Caco-2 (cell line): ENCODE data around the gene OXER1. TPM values are rescaled to one million over a fixed set of nuclear protein-coding genes. Genes with fewer than 3 reads are reported as not detected.

ENCODE experiments used
- BruUV-seq: library from RNA; stranded (reverse); fragments of 400-500 nt; replicated peaks from 2 replicates; lab custom pipeline; 2021; lab: Mats Ljungman, UMichigan
- CTCF ChIA-PET: fragments of 300-600 bp; sonication (Branson Sonifier 250); formaldehyde crosslinking; loops from one replicate; lab custom pipeline; 2022; ENCODE audit warnings: antibody characterized with exemption; lab: Charles Lee
- POLR2A ChIA-PET: fragments of 300-600 bp; sonication (Branson Sonifier 250); formaldehyde crosslinking; loops from one replicate; lab custom pipeline; 2022; ENCODE audit warnings: antibody characterized with exemption; lab: Charles Lee
- DNase-seq, 2 experiments: peaks; one replicate each; pipeline versions ENCODE4 v3.0.0 to v3.0.0-alpha.2; 2020 to 2022
- H3K27me3 ChIP-seq: replicated peaks from 2 replicates; pipeline ENCODE4 v1.6.0; 2011; ENCODE audit warnings: low read length; ENCODE audit not compliant: control insufficient read depth, insufficient read depth
- H3K36me3 ChIP-seq: 2 replicates; pipeline ENCODE4 v1.5.1; 2011; ENCODE audit warnings: low read length; ENCODE audit not compliant: control insufficient read depth, insufficient read depth
- H3K4me1 ChIP-seq: fragments of 250-450 bp; sonication (Bioruptor Pico); 2 replicates; pipeline ENCODE4 v1.5.1; 2020; ENCODE audit warnings: mild to moderate bottlenecking
- H3K4me3 ChIP-seq: 2 replicates; pipeline ENCODE4 v1.5.1; 2011; ENCODE audit warnings: low read depth, mild to moderate bottlenecking, control low read depth, low read length
- H3K9me3 ChIP-seq: fragments of 250-450 bp; sonication (Bioruptor Pico); 2 replicates; pipeline ENCODE4 v1.5.1; 2020; ENCODE audit warnings: mild to moderate bottlenecking, moderate library complexity
- H3K27ac Mint-ChIP-seq: one replicate; pipeline ENCODE4 v1.8.0; 2022; ENCODE audit warnings: mixed read lengths; ENCODE audit not compliant: unreplicated experiment
- H3K27me3 Mint-ChIP-seq: one replicate; pipeline ENCODE4 v1.8.0; 2022; ENCODE audit warnings: mixed read lengths; ENCODE audit not compliant: insufficient read depth, unreplicated experiment
- H3K36me3 Mint-ChIP-seq: one replicate; pipeline ENCODE4 v1.8.0; 2022; ENCODE audit warnings: mild to moderate bottlenecking, mixed read lengths; ENCODE audit not compliant: insufficient read depth, unreplicated experiment
- H3K4me1 Mint-ChIP-seq: one replicate; pipeline ENCODE4 v1.8.0; 2022; ENCODE audit warnings: low read depth, mixed read lengths; ENCODE audit not compliant: unreplicated experiment
- H3K4me3 Mint-ChIP-seq: one replicate; pipeline ENCODE4 v1.8.0; 2022; ENCODE audit warnings: mild to moderate bottlenecking, moderate library complexity, mixed read lengths; ENCODE audit not compliant: unreplicated experiment
- H3K9me3 Mint-ChIP-seq: one replicate; pipeline ENCODE4 v1.8.0; 2022; ENCODE audit warnings: mixed read lengths; ENCODE audit not compliant: unreplicated experiment
- CTCF ChIP-seq, 2 experiments: fragments of 200-600 bp in 1 of 2; IDR thresholded peaks; 1 replicate in 1 of 2; 2 replicates in 1 of 2; pipeline versions ENCODE4 v1.5.1 to v1.8.0; 2011 to 2022; ENCODE audit warnings: antibody characterized with exemption in 1 of 2, control low read depth in 1 of 2, inconsistent platforms in 1 of 2, low read depth in 1 of 2, low read length in 1 of 2, mild to moderate bottlenecking in 1 of 2, moderate library complexity in 1 of 2; ENCODE audit not compliant: insufficient read depth in 1 of 2, severe bottlenecking in 1 of 2, unreplicated experiment in 1 of 2
- intact Hi-C: fragments of 100-400 bp; cut with micrococcal nuclease; formaldehyde crosslinking; loops from one replicate; pipeline ENCODE4 v1.10.0; 2022; ENCODE audit not compliant: unreplicated experiment
- total RNA-seq: library from RNA; stranded (reverse); gene quantifications from 2 replicates; pipeline ENCODE4 v1.2.3, GENCODE V29; 2022

The OXER1 gene
- total RNA-seq, 1 experiment from 2014 or later: 10.9 TPM

- no peak overlapping the region for H3K27ac Mint-ChIP-seq
- intact Hi-C loops: no loop called here
- ChIA-PET CTCF (no interaction called here), POLR2A (no interaction called here)
- Histone ChIP-seq H3K4me1 (no peaks in the 10 kb centered on the region), H3K36me3 (no peaks in the 10 kb centered on the region), H3K27me3 (no peaks in the 10 kb centered on the region), H3K9me3 (no peaks in the 10 kb centered on the region), H3K4me3 (no peak overlapping the region)
- H3K4me1 Mint-ChIP-seq: no peaks in the 10 kb centered on the region
- no peaks in the 10 kb centered on the region for H3K27me3 Mint-ChIP-seq
- no peak for DNase-seq
- H3K4me3 Mint-ChIP-seq: no peak overlapping the region
- no peak for TF ChIP-seq CTCF (IDR thresholded peaks at IDR 0.05; ENCODE audit: insufficient read depth in 1 of 2, low read depth in 1 of 2, low read length in 1 of 2, severe bottlenecking in 1 of 2, unreplicated experiment in 1 of 2)
- no peaks in the 10 kb centered on the region for H3K36me3 Mint-ChIP-seq
- H3K9me3 Mint-ChIP-seq: peaks cover under 1% of the 10 kb centered on the region
- no TSS peak for BruUV-seq
These were observed 20.9 kb downstream of the OXER1 start for GRCh38 chr2:42742740-42743658.

- no peak for TF ChIP-seq CTCF (IDR thresholded peaks at IDR 0.05; ENCODE audit: insufficient read depth in 1 of 2, low read depth in 1 of 2, low read length in 1 of 2, severe bottlenecking in 1 of 2, unreplicated experiment in 1 of 2)
- CTCF ChIA-PET: no interaction called here
- H3K27ac Mint-ChIP-seq: no peak overlapping the region
- intact Hi-C loops: no loop called here
- peaks cover 10% of the 10 kb centered on the region for H3K9me3 Mint-ChIP-seq
- POLR2A ChIA-PET: no interaction called here
- Histone ChIP-seq H3K4me3 (no peak overlapping the region), H3K27me3 (no peaks in the 10 kb centered on the region), H3K36me3 (peaks cover 2% of the 10 kb centered on the region), H3K9me3 (peaks cover 4% of the 10 kb centered on the region; the same call in 1 of the 2 replicates), H3K4me1 (no peaks in the 10 kb centered on the region)
- no TSS peak for BruUV-seq
- H3K27me3 Mint-ChIP-seq: no peaks in the 10 kb centered on the region
- DNase-seq: no peak
- H3K36me3 Mint-ChIP-seq: no peaks in the 10 kb centered on the region
- H3K4me1 Mint-ChIP-seq: no peaks in the 10 kb centered on the region
- H3K4me3 Mint-ChIP-seq: no peak overlapping the region
These were observed 22.8 kb downstream of the OXER1 start for GRCh38 chr2:42741140-42741539.

- H3K27ac Mint-ChIP-seq: no peak overlapping the region
These were observed 27.2 kb downstream of the OXER1 start for GRCh38 chr2:42736598-42737322.

More at GRCh38 chr2:42736598-42737322, 27.2 kb downstream of the OXER1 start:
- DNase-seq: no peak
- Mint-ChIP-seq H3K27me3 (no peaks in the 10 kb centered on the region), H3K4me1 (no peaks in the 10 kb centered on the region), H3K4me3 (no peak overlapping the region), H3K36me3 (peaks cover 5% of the 10 kb centered on the region), H3K9me3 (peaks cover 34% of the 10 kb centered on the region)
- Histone ChIP-seq H3K9me3 (peaks cover 9% of the 10 kb centered on the region; the same call in 1 of the 2 replicates), H3K27me3 (no peaks in the 10 kb centered on the region), H3K36me3 (peaks cover 3% of the 10 kb centered on the region), H3K4me3 (no peak overlapping the region), H3K4me1 (no peaks in the 10 kb centered on the region)
- intact Hi-C loops: no loop called here
- no peak for TF ChIP-seq CTCF (IDR thresholded peaks at IDR 0.05; ENCODE audit: insufficient read depth in 1 of 2, low read depth in 1 of 2, low read length in 1 of 2, severe bottlenecking in 1 of 2, unreplicated experiment in 1 of 2)
- ChIA-PET CTCF (no interaction called here), POLR2A (no interaction called here)
- no TSS peak for BruUV-seq
